Loucy (cell line): ENCODE data around the gene CCNA2.

Experiments
- H2AFZ ChIP-seq: fragments of 200-600 bp; sonication (generic); 2 replicates; pipeline ENCODE4 v1.6.0; 2016; ENCODE audit warnings: antibody characterized with exemption, mild to moderate bottlenecking, low read length, moderate library complexity
- H3F3A ChIP-seq: fragments of 200-600 bp; 2 replicates; pipeline ENCODE4 v1.6.0; 2016; ENCODE audit warnings: antibody characterized with exemption, low read depth, mild to moderate bottlenecking
- H3K27me3 ChIP-seq: fragments of 200-600 bp; sonication (generic); 2 replicates; pipeline ENCODE4 v1.6.1; 2014; ENCODE audit warnings: low read length, mild to moderate bottlenecking; ENCODE audit not compliant: insufficient read depth, poor library complexity, severe bottlenecking
- H3K36me3 ChIP-seq: fragments of 200-600 bp; sonication (generic); 2 replicates; pipeline ENCODE4 v1.6.1; 2016; ENCODE audit warnings: low read length; ENCODE audit not compliant: insufficient read depth
- H3K4me1 ChIP-seq: fragments of 200-600 bp; sonication (generic); 2 replicates; pipeline ENCODE4 v1.5.1; 2014; ENCODE audit warnings: low read length, mild to moderate bottlenecking; ENCODE audit not compliant: insufficient read depth, poor library complexity, severe bottlenecking
- H3K4me2 ChIP-seq: fragments of 200-600 bp; sonication (generic); 2 replicates; pipeline ENCODE4 v1.6.0; 2014; ENCODE audit warnings: antibody characterized with exemption, low read length, low read depth, mild to moderate bottlenecking; ENCODE audit not compliant: poor library complexity, severe bottlenecking
- H3K4me3 ChIP-seq: fragments of 200-600 bp; sonication (generic); 2 replicates; pipeline ENCODE4 v1.5.1; 2014; ENCODE audit warnings: low read length, mild to moderate bottlenecking, mixed read lengths; ENCODE audit not compliant: poor library complexity, severe bottlenecking
- H3K79me2 ChIP-seq: fragments of 200-600 bp; sonication (generic); 2 replicates; pipeline ENCODE4 v1.6.1; 2014; ENCODE audit warnings: low read length; ENCODE audit not compliant: insufficient read depth
- H3K9ac ChIP-seq: fragments of 200-600 bp; sonication (generic); 2 replicates; pipeline ENCODE4 v1.6.0; 2014; ENCODE audit warnings: mild to moderate bottlenecking, low read depth, low read length, moderate library complexity; ENCODE audit not compliant: poor library complexity, severe bottlenecking
- H3K9me2 ChIP-seq: fragments of 200-600 bp; sonication (generic); replicated peaks from 2 replicates; pipeline ENCODE4 v1.6.1; 2016; ENCODE audit warnings: low read depth, low read length, mixed read lengths
- H3K9me3 ChIP-seq: fragments of 200-600 bp; sonication (generic); 2 replicates; pipeline ENCODE4 v1.6.1; 2014; ENCODE audit warnings: mild to moderate bottlenecking, antibody characterized with exemption, low read length, low read depth; ENCODE audit not compliant: insufficient read depth
- H4K20me1 ChIP-seq: fragments of 200-600 bp; sonication (generic); 2 replicates; pipeline ENCODE4 v1.6.0; 2014; ENCODE audit warnings: antibody characterized with exemption, low read length, mild to moderate bottlenecking; ENCODE audit not compliant: insufficient read depth, poor library complexity, severe bottlenecking
- EZH2phosphoT487 ChIP-seq: fragments of 200-600 bp; IDR thresholded peaks from 2 replicates; pipeline ENCODE4 v1.6.1; 2018; ENCODE audit warnings: antibody characterized with exemption, mild to moderate bottlenecking, moderate library complexity, borderline replicate concordance
- TF ChIP-seq, protein P1 (sequence below): fragments of 200-600 bp; sonication (generic); conservative IDR thresholded peaks from 2 replicates; pipeline ENCODE4 v1.5.1; 2014; ENCODE audit warnings: mild to moderate bottlenecking, antibody characterized with exemption, low read length

Gene CCNA2

DNA sequence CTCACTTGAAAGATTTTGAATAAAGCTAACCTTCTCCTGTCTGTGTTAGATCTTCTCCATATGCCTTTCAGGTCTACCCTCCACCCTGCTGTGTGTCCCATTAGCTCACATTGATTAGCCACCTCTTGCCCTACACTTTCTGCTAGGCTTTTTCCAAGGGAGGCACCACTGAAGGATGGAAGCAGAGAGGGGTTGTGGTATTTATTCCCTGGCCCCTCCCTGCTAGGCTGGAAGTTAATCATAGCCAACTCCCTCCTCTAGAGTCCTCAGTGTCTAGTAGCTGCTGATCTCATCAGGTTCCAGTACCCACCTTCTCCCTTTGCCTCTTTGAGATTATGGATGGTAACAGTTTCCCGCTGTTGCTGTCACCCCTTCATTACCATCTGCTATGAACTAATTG is 49.8 kb downstream of the CCNA2 start:
- no peak overlapping the region for H3K9ac ChIP-seq

DNA sequence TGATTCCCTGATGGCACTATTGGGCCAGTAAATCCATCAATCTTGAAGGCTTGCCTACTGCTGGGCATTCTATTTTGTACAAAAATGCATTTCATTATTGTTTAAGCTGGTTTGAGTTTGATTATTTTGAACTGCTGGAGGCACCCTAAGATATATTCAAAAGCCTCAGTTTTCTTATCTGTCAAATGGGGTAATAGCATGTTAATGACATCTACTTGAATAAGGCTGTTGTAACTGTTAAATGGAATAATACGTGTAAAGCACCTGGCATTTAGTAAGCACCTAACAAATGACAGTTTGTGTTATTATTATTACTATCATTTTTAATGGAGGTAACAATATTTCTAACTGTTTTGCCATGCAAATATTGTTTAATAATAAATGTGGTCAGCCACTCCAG is 51.8 kb downstream of the CCNA2 start:
- Histone ChIP-seq H3K9ac (no peak overlapping the region), H3K79me2 (no peaks in the 10 kb centered on the region), H3F3A (no peaks in the 10 kb centered on the region), H4K20me1 (no peaks in the 10 kb centered on the region), H3K4me1 (no peaks in the 10 kb centered on the region), H3K36me3 (no peaks in the 10 kb centered on the region), H3K9me2 (no peaks in the 10 kb centered on the region), H3K4me2 (no peak overlapping the region), H3K9me3 (no peaks in the 10 kb centered on the region), H2AFZ (no peak overlapping the region), H3K4me3 (no peak overlapping the region), H3K27me3 (no peaks in the 10 kb centered on the region)
- TF ChIP-seq EZH2phosphoT487, result no peak
- TF ChIP-seq, protein P1, sequence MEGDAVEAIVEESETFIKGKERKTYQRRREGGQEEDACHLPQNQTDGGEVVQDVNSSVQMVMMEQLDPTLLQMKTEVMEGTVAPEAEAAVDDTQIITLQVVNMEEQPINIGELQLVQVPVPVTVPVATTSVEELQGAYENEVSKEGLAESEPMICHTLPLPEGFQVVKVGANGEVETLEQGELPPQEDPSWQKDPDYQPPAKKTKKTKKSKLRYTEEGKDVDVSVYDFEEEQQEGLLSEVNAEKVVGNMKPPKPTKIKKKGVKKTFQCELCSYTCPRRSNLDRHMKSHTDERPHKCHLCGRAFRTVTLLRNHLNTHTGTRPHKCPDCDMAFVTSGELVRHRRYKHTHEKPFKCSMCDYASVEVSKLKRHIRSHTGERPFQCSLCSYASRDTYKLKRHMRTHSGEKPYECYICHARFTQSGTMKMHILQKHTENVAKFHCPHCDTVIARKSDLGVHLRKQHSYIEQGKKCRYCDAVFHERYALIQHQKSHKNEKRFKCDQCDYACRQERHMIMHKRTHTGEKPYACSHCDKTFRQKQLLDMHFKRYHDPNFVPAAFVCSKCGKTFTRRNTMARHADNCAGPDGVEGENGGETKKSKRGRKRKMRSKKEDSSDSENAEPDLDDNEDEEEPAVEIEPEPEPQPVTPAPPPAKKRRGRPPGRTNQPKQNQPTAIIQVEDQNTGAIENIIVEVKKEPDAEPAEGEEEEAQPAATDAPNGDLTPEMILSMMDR, result no peak

More for the DNA sequence above, 49.8 kb downstream of the CCNA2 start:
- H3K4me2 ChIP-seq, result no peak overlapping the region
- H3K27me3 ChIP-seq, result no peaks in the 10 kb centered on the region
- no peak overlapping the region for H3K4me3 ChIP-seq
- no peaks in the 10 kb centered on the region for H3K79me2 ChIP-seq
- H3K4me1 ChIP-seq, result no peaks in the 10 kb centered on the region
- no peaks in the 10 kb centered on the region for H3K36me3 ChIP-seq
- TF ChIP-seq, protein P1, result no peak
- no peak for TF ChIP-seq EZH2phosphoT487
- no peaks in the 10 kb centered on the region for H3K9me2 ChIP-seq
- H3F3A ChIP-seq, result no peaks in the 10 kb centered on the region
- no peak overlapping the region for H2AFZ ChIP-seq
- no peaks in the 10 kb centered on the region for H3K9me3 ChIP-seq
- no peaks in the 10 kb centered on the region for H4K20me1 ChIP-seq

DNA sequence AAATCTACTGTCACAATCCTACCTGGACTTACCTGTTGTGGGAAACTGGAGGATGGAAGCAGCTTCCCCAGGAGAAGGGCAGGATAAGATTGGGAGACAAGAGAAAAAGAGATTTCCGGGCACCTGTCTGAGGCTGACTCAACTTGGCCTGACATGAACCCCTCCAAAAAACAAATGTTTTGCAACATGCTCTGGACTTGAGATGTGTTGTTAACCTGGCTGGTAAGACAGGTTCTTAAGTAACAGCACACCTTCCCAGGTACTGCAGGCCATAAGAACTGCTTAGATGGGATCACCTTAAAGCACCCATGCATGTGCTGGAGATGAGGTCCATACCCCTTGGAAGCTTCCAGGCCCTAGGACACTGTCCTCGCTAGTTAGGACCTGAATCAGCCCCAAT is 54.3 kb downstream of the CCNA2 start:
- Histone ChIP-seq H3K9me2 (no peaks in the 10 kb centered on the region), H3F3A (no peaks in the 10 kb centered on the region), H3K4me2 (no peak overlapping the region), H3K9ac (no peak overlapping the region), H3K79me2 (no peaks in the 10 kb centered on the region), H3K27me3 (no peaks in the 10 kb centered on the region), H3K9me3 (no peaks in the 10 kb centered on the region), H3K4me3 (no peak overlapping the region), H3K4me1 (no peaks in the 10 kb centered on the region), H2AFZ (no peak overlapping the region), H4K20me1 (no peaks in the 10 kb centered on the region), H3K36me3 (no peaks in the 10 kb centered on the region)
- TF ChIP-seq, protein P1, result no peak
- no peak for TF ChIP-seq EZH2phosphoT487
